GM21526 (cell line): ENCODE results near the gene EVX1.

Source experiments
- ATAC-seq: cut with Tn5 transposase; IDR thresholded peaks from one replicate; pipeline ENCODE4 v1.9.1; 2021; ENCODE audit warnings: moderate library complexity; ENCODE audit not compliant: unreplicated experiment, low FRiP score

EVX1 gene

GRCh38 chr7:27242555-27243339, at the start of gene EVX1:
Gene EVX1, plus strand, starts transcription at chr7:27242802. Its CDS starts 229 bp downstream, at chr7:27243031.
- ATAC-seq, result no peak

DNA sequence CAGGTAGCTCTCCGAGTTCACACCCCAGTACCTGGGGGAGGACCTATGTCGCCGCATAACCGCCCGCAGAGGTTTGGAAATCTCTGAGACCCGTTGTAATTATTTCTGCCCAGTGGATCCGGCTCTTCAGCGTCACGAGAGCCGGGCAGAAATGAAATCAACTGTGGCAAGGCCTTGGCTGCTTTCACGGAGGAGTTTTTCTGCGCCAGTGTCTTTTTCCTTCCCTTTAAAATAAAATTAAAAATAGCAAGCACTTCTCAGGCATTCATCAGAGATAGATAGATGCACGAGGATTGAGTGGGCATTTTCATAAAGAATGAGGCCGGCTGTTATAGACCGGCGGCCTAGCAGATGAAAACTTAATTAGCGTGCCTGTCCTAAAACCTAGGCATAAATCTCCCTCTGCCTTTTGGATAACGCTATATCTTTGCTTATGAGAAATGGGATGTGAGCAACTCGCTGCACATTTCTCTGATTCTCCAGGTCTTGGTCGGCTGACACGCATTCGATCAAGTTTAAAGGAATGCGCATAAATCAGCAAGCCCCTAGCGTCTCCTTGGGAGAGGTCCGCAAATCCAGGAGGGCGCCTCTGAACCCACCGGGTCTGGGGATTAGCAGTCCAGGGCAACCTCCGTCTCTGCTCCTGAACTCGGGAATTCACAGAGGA, 49.1 kb upstream of the EVX1 start:
- ATAC-seq, result no peak

DNA sequence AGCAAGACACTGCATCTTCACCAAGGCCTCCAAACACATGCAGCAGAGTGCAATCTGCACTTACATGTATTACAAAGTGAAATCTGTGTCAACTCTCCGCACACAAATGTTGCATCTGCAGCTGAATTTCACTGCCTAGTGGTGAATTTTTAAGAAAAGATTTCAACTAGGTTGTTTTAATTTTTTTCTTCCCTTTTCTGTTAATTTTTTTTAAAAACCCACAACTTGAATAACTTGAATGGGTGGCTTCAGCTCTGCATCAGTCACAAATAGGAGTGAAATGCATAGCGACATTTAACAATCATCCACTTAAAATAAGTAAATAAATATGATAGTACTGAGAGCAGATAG, 48.6 kb upstream of the EVX1 start:
- no peak for ATAC-seq

DNA sequence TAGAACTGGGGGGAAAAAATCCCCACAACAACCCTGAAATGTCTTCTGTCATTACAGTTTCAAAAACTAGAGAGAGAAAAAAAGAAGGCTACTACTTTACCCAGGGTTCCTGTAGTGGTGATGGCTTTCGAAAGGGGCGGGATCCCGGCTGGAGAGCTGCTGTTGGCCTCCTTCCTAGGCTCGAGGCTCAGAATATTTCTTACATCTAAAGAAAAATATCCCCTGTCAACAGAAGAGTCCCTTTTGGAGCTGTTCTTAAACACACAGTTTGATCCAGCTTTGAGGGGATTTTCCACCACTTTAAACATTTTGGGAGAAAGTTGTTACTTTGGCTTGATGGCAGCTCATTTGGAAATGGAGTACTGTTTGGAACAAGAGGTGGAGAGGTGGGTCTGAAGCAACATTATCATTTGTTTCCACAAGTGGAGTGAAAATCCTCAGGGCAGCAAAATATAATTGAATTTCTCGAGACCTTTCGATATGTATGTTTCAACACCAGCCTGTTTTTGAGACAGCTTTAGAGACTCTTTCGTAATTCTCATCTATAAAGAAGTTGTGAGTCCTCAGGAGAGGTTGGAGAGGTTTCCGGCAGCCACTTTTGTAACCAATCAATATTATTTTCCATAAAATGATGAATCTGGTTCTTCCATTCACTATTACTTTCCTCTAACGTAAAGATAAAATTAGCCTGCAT, 47.8 kb upstream of the EVX1 start:
- no peak for ATAC-seq

GRCh38 chr7:27196287-27196767, 46.3 kb upstream of the EVX1 start:
- no peak for ATAC-seq

- ATAC-seq, result no peak
These were observed 45.2 kb upstream of the EVX1 start for GRCh38 chr7:27197137-27198042.

DNA sequence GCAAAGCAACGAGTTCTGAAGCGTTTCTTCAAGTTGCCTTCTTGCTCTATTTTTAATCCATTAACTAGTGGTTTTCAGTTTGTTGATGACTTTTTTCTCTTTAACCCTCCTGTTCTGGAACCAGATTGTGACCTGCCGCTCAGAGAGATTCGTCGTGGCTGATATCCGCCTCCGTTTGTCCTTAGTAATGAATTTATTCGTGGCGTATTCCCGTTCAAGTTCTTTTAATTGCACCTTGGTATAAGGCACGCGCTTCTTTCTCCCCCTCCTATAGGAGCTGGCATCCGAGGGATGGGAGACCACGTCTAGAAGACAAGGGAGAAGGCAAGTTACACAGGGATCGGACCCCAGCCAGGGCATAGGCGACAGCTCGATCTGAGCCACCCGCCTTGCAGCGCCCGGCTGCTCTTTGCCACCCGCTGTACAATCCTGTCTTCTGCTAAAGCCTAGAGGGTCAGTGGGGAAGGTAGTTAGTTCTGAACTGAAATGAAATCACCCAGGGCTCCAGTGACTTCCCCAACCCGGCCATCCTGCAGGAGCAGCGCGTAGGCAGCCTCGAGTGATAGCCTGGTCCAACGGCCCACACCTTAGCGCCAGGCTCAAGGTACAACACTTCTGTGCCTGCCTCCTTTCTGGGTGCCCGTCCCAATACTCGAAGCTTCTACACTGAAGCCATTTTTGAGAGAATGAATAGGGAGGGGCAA, 44.3 kb upstream of the EVX1 start:
- no peak for ATAC-seq

DNA sequence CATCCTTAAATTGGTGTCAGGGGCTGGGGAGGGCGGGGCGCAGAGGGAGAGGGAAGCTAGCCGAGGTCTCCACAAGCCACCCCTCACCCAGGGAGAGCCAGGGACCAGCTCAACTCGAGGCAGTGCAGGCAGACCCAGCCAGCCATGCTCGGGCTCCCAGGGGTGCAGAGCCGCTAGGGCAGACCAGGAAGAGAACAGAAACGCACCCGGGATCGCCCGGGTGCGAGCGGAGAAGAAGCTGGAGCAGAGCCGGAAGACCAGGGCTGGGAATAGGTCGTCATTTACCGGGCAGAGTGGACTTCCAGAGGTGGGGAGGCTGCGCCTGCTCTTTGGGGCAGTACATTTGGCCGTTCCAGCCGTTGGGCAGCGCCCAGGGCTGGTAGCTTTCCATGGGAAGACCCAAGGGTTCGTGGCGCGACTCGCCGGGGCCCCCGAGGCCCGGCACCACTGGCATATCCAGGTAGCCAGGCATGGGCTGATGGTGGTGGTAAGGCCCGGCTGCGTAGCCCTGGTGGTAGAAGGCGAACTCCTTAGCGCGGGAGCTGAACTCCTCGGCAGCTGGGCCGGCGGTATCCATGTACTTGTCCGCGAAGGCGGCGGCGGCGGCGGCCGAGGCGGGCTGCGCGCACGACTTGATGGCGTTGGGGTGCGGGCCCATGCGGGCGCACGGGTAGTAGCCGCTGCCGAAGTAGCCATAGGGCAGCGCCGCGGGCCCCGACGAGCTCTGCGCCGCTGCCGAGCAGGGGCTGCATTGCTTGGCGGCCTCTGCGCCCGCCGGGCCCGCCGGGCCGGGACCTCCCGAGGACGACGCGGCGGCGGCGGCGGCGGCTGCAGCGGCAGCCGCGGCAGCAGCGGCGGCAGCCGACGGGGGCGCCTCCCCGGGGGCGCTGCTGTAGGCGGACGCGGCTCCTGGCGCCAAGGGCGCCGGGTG, 43.5 kb upstream of the EVX1 start:
- no peak for ATAC-seq

DNA sequence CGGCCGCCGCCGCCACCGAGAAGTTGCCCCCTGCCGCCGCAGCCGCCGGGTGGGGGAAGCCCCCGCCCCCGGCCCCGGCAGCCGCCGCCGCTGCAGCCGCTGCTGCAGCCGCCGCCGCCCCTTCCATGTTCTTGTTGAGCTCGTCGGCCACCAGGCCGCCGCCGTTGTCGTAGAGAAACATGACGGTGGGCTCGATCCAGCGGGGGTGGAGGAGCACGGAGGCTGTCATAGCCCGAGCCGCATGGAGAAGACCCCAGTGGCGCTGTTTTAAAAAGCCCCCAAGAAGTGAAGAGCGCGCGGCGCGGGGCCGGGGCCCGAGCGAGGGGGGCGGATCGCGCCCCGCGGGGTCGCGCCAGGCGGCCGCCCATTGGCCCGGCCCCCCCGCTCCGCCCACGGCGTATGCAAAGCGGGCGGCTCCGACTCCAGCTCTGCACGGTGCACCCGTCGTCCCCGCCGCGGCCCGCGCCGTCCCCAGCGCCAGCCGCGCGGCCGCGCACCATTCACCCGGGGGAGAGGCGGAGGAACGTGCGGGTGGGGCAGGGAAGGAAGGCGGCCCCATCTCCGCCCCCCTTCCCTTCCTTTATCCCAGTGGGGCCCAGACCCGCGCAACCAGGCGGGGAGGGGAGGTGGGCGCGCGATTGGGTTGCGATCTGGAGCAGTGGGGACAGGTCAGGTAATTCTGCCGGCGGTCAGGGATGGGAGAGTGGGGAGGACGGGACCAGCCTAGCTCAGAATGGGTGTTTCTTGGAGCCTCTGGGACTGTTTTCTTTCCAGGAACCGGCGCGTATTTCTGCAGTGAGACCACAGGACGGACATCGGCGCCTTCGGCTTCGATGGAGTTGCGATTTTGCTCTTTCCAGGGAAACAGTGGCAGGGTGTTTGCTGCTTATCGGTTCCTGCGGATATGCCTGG, 42.5 kb upstream of the EVX1 start, which contains the start of gene HOXA13:
TSS of gene HOXA13 (minus strand) at position 243 of the 912 bp plus-strand sequence. CDS start at position 229, 14 bp downstream.
- no peak for ATAC-seq

DNA sequence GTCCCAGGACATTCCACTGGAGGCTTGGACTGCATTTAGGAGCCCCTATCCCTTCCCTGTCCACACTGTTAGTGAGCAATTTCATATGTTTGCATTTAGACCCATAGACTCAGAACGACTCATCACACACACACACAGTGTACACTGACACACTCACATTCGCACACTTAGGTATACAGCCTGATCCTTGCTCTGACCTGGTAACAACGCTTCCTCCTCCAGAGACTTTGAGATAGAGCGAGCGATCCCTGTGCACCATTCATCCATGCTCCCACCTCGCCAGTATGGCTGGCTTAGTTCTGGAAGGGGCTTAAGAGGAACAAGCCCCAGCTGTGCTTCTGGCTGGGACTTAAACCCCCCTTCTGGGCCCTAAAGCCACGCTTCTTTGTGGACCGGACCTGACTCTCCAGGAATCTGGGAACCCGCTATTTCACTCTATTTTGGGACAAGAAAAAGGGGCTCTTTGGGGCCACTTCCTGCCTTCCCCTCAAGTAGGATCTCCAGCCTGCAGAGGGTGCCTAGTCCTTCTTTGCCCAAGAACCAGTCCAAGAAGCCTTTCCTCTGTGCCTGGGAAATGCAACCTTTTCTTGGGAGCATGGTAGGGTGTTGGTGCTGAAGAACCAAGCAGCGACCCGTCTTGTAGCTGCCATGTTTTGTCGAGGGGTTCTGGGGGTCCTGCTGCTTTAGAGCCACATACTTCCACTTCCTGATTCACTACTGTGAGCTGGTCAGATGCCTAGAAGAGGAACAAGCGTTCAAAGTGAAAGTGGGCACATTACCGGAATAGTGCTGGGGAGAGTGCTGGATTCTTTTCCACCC, 41.6 kb upstream of the EVX1 start:
- ATAC-seq, result no peak

DNA sequence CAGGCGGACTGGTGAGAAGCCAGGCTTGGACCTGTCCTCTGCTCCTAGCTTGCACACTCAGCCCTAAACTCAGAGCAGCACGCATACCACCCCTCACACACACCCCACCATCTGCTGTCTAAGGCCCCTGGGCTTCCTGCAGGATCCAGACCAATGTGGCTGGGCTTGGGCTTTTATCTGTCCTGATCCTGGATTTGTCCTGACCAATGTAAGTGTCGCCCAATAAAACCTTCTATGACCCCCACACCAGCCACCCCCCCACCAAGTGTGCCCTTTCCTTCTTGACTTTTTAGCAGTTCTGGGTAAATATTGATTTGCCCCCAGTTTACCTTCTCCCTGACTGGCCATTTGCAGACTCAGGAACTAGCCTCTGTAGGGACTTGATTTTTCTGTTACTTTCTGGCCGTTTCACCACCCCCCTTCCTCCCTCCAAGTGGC, 41.0 kb upstream of the EVX1 start:
- ATAC-seq, result no peak

DNA sequence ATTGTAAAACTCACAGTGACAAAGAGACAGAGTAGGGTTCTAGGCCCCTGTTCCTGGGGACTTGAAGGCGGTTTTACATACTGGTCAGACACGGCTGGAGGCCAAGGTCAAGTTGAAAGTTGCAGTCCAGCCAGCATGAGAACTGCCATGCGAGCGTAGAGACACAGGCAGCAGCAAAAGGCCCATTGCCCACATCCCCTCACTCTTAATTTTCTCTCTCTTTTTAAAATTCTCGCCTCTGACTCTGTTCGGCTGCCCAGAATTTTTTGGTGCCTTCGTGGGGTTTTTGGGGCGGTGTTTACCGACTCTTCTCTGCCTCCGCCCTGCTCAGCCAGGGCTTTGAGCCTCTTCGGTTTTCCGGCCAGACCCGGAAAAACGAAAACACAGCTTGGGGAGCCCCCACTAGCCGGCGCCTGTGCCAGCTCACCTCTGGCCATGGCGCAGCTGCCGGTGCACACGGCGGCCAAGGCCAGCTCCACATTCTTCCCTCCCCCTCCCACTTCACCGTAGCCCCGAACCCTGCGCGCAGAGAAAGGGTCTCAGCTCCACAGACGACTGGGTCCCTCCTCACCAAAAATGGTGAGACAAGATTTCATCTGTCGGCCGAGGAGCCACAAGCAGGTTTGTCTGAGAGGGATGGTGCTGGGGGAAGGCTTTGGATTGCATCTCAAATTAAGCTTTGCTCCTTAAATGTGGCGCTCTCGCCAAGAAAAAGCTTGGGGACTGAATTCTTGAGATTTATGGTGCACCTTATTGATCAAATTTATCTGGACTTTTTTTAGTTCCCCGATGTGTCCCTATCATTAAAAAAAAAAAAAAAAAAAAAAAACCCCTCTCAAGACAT, 40.4 kb upstream of the EVX1 start:
- ATAC-seq, result no peak

DNA sequence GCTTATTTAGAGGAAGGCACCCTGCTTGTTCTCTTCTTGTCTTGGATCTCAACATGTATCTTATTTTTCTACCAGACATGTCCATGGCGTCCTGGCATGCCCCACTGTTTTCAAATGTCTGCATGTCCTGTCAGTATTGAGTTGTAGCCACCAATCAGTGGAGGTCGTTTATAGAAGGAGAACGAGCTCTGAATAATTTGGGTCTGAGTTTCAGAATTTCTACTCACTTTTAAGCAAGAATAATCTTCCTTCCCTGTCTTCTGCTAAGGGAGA, 39.8 kb upstream of the EVX1 start:
- no peak for ATAC-seq

DNA sequence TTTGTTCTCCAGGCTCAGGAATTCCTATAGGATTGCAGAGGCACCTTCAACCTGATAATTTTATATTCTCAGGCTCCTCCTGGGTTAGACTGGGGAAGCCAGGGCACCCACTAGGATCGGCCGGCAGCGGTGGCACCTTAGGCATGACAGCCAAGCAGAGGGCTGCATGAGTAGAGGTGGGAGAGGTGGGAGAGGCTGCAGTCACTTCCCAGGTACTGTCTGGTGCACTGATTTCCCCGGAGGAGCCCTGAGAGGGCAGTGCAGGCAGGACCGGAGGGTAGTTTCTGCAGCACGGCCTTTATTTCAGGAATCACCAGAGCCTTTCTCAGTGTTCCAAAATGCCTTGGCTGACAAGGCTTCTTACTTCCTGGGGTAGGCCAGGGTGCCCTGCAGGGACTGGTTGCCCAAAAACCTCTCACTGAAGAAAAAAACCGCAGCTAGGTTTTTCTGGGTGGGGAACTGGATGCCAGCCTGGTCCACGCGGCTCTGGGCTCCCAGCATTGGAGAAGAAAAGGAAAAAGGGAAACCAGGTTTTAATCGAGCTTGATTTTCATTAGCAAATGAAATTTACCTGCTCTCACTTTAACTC, 39.1 kb upstream of the EVX1 start:
- ATAC-seq, result no peak

DNA sequence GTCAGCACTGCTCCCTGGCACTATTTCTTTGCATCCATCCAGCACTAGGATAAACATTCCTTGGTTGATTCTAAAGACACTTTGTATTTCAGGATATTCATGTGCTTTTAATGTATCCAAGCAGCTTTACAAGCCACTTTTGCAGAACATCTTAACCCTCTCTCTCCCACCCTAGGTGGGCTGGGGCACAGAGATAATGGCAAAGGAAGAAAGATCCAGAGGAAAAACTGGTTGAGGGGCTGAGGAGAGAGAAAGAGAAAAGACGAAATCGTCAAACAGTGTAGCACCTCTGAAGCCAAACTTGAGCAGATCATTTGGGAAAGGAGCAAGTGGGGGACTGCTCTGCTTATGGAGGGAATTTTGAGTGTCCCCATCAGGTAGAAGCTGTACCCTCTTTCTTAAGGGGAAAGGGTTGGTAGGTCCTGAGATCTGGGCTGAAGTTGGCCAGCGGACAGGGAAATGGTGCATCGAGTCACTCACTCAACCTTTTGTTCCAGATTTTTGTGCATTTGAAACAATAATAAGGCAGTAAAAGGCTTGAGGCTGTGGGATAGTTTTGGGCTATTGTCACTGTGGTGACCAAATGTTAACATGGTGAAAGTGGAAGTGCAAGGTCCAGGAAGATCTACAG, 38.5 kb upstream of the EVX1 start:
- no peak for ATAC-seq
